Rectal smooth muscle tissue (tissue), 1 donor: ENCODE measurements around the gene TAF11L2.
"Not testable (repeated sequence)": the region's sequence is repeated elsewhere in the genome, so short reads cannot be mapped to it uniquely, and the experiment has no call there.

ENCODE experiments used
- H3K27ac ChIP-seq: one replicate; pipeline ENCODE4 v1.7.0; 2013; ENCODE audit warnings: low read depth, low read length, inconsistent platforms
- H3K27me3 ChIP-seq: one replicate; pipeline ENCODE4 v1.7.0; 2013; ENCODE audit warnings: low read length; ENCODE audit not compliant: control insufficient read depth, insufficient read depth
- H3K36me3 ChIP-seq: one replicate; pipeline ENCODE4 v1.7.0; 2013; ENCODE audit warnings: low read length; ENCODE audit not compliant: control insufficient read depth, insufficient read depth
- H3K4me1 ChIP-seq: one replicate; pipeline ENCODE4 v1.7.0; 2013; ENCODE audit warnings: low read length; ENCODE audit not compliant: control insufficient read depth, insufficient read depth
- H3K4me3 ChIP-seq: one replicate; pipeline ENCODE4 v1.7.0; 2013; ENCODE audit warnings: low read length
- H3K9ac ChIP-seq: one replicate; pipeline ENCODE4 v1.7.0; 2013; ENCODE audit warnings: low read length

TAF11L2 gene

DNA sequence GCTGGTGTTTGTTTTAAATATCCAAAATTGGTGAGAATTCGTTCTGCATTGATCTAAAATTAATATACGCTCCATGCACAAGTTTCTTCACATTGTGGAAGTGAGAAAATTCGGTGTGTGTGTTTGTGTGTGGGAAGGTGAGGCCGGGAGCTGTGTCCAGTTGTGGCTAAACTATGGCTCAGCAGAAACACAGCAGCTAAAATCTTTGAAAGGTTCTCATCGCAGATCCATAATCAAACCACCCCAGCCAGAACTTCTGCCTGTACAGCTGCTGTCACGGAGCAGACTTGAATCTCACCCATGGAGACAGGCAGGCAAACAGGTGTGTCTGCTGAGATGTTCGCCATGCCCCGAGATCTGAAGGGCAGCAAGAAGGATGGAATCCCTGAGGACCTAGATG lies at the start of gene TAF11L2:
Gene TAF11L2 (plus strand): TSS at position 301 of the 400 bp plus-strand sequence.
- not testable (repeated sequence) for H3K4me1 ChIP-seq, H3K9ac ChIP-seq, H3K27me3 ChIP-seq, H3K27ac ChIP-seq, H3K36me3 ChIP-seq, H3K4me3 ChIP-seq

DNA sequence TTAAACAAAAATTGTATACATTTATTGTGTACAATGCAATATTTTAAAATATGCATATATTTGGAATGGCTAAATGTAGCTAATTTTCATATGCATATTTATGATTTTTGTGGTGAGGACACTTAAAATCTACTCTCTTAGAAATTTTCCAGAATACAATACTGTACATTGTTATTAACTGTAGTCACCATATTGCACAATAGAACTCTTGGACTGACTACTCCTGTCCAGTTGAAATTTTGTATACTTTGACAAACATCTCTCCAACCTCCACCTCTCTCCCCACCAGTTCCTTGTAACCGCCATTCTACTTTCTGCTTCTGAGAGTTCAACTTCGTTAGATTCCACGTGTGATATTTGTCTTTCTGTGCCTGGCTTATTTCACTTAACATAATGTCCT lies 49.2 kb upstream of the TAF11L2 start:
- H3K27me3 ChIP-seq, result no peaks in the 10 kb centered on the region
- no peaks in the 10 kb centered on the region for H3K36me3 ChIP-seq
- H3K9ac ChIP-seq, result no peak overlapping the region
- no peak overlapping the region for H3K27ac ChIP-seq
- no peak overlapping the region for H3K4me3 ChIP-seq
- H3K4me1 ChIP-seq, result no peaks in the 10 kb centered on the region

DNA sequence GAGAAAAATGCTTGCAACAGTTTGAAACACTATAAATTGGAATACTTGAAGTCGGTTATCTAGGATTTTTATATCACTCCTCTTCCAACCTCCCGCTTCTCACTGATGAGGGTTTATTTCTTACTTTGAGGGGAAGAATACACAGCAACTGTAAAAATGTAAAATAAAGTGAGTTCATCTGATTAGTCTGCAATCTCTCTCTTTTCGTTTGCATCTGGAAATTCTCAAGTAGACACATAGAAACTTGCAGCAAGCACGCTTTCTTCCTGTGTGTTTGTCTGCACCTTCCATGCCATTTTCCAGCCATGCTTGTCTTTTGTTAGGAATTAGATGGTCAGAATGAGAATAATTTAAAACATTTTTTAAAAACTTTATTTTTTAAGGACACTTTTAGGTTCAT lies 45.1 kb upstream of the TAF11L2 start:
- Histone ChIP-seq H3K9ac (no peak overlapping the region), H3K4me3 (no peak overlapping the region), H3K27ac (no peak overlapping the region), H3K4me1 (no peaks in the 10 kb centered on the region), H3K27me3 (no peaks in the 10 kb centered on the region), H3K36me3 (no peaks in the 10 kb centered on the region)

DNA sequence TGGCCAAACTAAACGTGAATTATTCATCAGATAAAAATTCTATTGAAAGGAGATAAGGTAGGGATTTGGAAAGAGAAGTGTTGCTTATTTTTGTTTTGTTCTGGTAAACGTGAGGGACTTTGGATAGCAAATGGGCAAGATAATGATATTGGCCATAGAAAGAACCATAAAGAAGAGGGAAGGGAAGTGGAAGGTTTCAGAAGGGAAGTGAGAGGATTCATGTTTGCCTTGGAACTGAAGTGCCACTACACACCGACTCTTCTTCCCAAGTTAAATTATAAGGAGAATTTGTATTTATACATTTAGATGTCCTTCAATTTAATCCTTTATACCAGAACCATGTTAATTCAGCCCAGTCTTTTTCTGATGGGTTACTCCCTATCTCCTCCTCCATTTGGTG lies 42.1 kb upstream of the TAF11L2 start:
- Histone ChIP-seq H3K36me3 (no peaks in the 10 kb centered on the region), H3K27me3 (no peaks in the 10 kb centered on the region), H3K4me3 (no peak overlapping the region), H3K27ac (no peak overlapping the region), H3K4me1 (no peaks in the 10 kb centered on the region), H3K9ac (no peak overlapping the region)

DNA sequence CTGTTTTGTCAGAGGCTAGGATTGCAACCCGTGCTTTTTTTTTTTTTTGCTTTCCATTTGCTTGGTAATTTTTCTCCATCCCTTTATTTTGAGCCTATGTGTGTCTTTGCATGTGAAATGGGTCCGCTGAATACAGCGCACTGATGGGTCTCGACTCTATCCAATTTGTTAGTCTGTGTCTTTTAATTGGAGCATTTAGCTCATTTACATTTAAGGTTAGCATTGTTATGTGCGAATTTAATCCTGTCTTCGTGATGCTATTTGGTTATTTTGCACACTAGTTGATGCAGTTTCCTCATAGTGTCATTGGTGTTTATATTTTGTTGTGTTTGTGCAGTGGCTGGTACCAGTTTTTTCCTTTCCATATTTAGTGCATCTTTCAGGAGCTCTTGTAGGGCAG lies 36.2 kb upstream of the TAF11L2 start:
- H3K4me1 ChIP-seq, result no peaks in the 10 kb centered on the region
- no peak overlapping the region for H3K9ac ChIP-seq
- no peaks in the 10 kb centered on the region for H3K27me3 ChIP-seq
- H3K4me3 ChIP-seq, result no peak overlapping the region
- no peak overlapping the region for H3K27ac ChIP-seq
- no peaks in the 10 kb centered on the region for H3K36me3 ChIP-seq

DNA sequence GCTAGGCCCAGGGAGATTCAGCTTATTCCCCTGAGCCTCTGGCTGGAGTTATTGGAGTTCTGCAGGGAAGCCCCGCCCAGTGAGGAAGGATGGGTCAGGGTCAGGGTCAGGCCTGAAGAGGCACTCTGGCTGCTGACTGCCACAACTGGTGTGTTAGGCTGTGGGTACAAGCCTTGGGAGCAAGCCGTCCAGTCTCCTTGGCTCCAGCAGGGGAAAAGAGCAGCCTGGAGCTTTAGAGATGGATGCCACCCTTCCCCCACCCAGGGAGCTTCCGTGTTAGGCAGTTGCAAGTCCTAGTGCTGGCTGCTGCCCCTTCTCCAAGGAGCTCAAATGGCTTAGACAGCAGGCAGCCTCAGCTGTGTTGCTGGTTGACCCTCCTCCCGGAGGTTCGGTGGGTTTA lies 34.4 kb upstream of the TAF11L2 start:
- Histone ChIP-seq H3K27ac (no peak overlapping the region), H3K36me3 (no peaks in the 10 kb centered on the region), H3K9ac (no peak overlapping the region), H3K4me3 (no peak overlapping the region), H3K27me3 (no peaks in the 10 kb centered on the region), H3K4me1 (no peaks in the 10 kb centered on the region)

DNA sequence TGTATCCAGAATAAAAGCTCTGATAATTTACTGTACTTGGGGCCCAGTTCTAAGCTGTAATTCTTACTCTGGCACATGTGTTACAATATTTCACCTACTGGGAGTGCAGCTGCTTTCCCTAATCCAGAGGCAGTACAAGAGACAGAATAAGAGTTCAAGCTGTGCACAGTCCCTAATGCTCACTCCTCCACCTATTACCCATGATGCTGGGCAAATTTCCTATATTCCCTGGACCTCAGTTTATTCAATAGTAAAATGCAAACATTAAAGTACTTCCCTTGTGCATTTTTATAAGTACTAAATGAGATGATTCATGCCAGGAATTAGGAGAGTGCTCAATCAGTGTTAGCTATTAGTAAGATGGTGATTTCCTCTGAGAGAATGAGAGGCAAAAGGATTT lies 28.0 kb upstream of the TAF11L2 start:
- no peak overlapping the region for H3K4me3 ChIP-seq
- H3K4me1 ChIP-seq, result no peaks in the 10 kb centered on the region

DNA sequence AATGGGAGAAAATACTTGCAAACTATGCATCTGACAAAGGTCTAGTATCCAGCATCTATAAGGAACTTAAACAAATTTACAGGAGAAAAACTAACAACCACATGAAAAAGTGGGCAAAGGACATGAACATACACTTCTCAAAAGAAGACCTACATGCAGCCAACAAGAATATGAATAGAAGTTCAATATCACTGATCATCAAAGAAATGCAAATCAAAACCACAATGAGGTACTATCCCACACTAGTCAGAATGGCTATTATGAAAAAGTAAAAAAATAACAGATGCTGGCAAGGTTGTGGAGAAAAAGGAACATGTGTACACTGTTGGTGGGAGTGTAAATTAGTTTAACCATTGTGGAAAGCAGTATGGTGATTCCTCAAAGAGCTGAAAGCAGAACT lies 23.0 kb upstream of the TAF11L2 start:
- H3K27me3 ChIP-seq, H3K27ac ChIP-seq, H3K9ac ChIP-seq, H3K4me3 ChIP-seq, H3K4me1 ChIP-seq, H3K36me3 ChIP-seq: not testable (repeated sequence)

More for the DNA sequence above, 28.0 kb upstream of the TAF11L2 start:
- Histone ChIP-seq H3K36me3 (no peaks in the 10 kb centered on the region), H3K27ac (no peak overlapping the region), H3K9ac (no peak overlapping the region), H3K27me3 (no peaks in the 10 kb centered on the region)

DNA sequence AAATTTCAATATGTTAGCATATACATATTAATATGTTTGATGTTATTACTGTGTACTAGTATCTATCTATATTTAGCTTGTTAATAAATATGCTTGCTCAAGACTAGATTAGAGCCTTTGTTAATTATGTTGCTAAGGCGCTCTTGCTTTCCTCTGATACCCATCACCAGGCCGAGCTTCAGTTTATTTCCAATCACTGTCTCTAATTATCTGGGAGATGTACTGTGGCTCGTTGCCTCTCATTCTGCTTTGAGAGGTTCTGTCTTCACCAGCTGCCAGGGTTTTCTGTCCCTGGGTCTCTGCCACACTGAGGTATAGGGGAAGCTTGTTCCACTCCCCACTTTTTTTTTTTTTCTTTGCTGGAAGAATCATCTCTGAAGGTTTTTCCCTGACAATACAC lies 21.0 kb upstream of the TAF11L2 start:
- no peak overlapping the region for H3K27ac ChIP-seq
- H3K36me3 ChIP-seq, result no peaks in the 10 kb centered on the region
- no peak overlapping the region for H3K4me3 ChIP-seq
- H3K4me1 ChIP-seq, result no peaks in the 10 kb centered on the region
- H3K27me3 ChIP-seq, result no peaks in the 10 kb centered on the region
- no peak overlapping the region for H3K9ac ChIP-seq

DNA sequence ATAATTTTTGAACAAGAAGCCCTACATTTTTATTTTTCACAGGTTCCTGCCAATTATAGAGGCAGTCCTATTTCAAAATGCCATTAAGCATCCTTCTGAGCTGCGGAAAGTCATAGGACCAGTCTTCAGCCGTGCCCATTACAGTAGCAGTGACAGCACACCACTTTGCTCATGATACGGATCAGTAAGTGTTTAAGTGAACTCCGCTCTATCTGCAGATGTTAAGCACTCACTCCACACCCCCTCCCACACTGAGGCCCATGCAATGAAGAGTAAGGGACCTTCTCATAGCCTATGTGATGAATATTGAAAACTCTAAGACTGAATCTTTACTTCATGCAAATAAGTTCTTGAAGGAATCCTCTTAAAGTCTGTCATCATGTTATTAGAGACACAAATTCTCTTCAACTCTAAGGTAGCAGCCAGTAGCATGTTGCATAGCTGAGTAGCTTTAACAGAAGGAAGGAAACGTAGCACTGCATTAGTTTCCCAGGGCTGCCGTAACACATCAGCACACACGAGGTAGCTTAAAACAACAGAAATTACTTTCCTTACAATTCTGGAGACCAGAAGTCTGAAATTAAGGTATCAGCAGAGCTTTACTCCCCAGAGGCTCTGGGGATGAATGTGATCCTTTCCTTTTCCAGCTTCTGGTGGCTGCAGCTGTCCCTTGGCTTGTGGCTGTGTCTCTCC lies 20.3 kb upstream of the TAF11L2 start:
- Histone ChIP-seq H3K9ac (no peak overlapping the region), H3K36me3 (no peaks in the 10 kb centered on the region), H3K4me1 (no peaks in the 10 kb centered on the region), H3K4me3 (no peak overlapping the region), H3K27ac (no peak overlapping the region), H3K27me3 (no peaks in the 10 kb centered on the region)

DNA sequence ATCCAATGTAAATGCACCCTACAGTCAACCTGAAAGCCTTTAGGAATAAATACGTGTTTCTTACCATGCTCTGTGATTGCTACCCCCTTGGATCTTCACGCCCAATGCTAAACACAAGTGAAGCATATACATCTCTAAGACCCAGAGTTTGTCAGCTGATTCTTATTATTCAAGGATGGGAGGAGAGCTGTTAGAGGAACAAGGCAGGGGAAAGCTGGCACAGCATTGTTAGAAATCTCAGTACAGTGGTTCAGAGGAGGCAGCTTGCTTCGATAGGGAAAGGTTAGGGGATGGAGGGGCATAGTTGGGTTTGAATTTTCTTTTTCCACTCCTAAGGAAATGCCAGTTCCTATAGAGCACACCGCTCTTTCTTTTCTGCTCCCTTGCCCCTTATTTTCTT lies 16.7 kb upstream of the TAF11L2 start:
- Histone ChIP-seq H3K4me1 (no peaks in the 10 kb centered on the region), H3K4me3 (no peak overlapping the region), H3K9ac (no peak overlapping the region), H3K36me3 (no peaks in the 10 kb centered on the region), H3K27ac (no peak overlapping the region), H3K27me3 (no peaks in the 10 kb centered on the region)

DNA sequence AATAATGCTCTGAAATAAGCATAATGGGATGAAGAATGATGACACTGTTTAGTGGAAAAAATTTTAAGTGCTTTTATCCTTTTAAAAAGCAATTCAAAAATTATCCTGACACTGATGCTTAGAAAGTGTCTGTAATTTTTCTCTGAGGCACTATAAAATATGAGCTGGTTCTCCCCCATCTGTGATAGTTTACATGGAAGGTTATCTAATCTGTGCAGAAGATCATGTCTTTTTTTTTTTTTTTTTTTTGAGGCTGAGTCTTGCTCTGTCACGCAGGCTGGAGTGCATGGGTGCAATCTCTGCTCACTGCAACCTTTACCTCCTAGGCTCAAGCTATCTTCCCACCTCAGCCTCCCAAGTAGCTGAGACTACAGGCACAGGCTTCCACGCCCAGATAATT lies 15.2 kb upstream of the TAF11L2 start:
- no peak overlapping the region for H3K27ac ChIP-seq
- H3K4me1 ChIP-seq, result no peaks in the 10 kb centered on the region
- no peaks in the 10 kb centered on the region for H3K36me3 ChIP-seq
- no peak overlapping the region for H3K9ac ChIP-seq
- H3K27me3 ChIP-seq, result no peaks in the 10 kb centered on the region
- H3K4me3 ChIP-seq, result no peak overlapping the region

DNA sequence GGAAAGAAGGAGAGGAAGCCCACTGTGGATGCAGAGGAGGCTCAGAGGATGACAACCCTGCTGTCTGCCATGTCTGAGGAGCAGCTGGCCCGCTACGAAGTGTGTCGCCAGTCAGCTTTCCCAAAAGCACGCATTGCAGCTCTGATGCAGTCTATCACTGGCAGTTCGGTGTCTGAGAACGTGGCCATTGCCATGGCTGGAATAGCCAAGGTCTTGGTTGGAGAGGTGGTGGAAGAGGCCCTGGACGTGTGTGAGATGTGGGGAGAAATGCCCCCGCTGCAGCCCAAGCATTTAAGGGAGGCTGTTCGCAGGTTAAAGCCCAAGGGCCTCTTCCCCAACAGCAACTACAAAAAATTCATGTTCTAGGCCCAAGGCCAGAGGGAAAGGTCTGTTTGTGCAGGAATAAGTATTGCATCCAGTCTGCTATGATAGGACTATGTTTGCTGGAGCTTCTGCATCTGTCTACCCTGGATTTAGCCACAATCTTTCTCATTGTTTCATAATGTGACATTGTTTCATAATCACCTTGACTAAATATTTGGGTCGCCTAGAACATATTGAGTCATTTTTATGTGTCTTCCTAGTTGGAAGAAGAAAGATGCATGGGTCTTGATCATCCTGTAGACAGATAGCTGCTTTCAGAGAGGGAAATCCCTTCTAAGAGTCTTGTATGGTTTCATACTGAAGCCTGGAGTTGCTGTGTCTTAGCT lies 11.4 kb upstream of the TAF11L2 start:
- H3K4me1 ChIP-seq, H3K27ac ChIP-seq, H3K36me3 ChIP-seq, H3K4me3 ChIP-seq, H3K27me3 ChIP-seq, H3K9ac ChIP-seq: not testable (repeated sequence)
